Aorta (tissue), 5 donors: ENCODE data around the gene NRIP3. TPM values are rescaled to one million over a fixed set of nuclear protein-coding genes. Genes with fewer than 3 reads are reported as not detected.
A peak's percentile ranks its signal among the peaks of the same experiment; 100 is the strongest.

ENCODE experiments used
- ATAC-seq: fragments of 200-7000 bp; cut with Tn5 transposase; one replicate; pipeline ENCODE4 v1.9.1; 2022; ENCODE audit warnings: moderate library complexity; ENCODE audit not compliant: low FRiP score
- DNase-seq, 2 donors: peaks; one replicate each; pipeline ENCODE4 v3.0.0-alpha.2; 2020
- H3K27ac ChIP-seq, 2 donors: one replicate each; pipeline ENCODE4 v1.5.1; 2013; ENCODE audit warnings: low read length in 2 of 2, mild to moderate bottlenecking in 2 of 2, moderate library complexity in 2 of 2, control low read depth in 1 of 2, inconsistent platforms in 1 of 2, low read depth in 1 of 2
- H3K27me3 ChIP-seq, 2 donors: one replicate each; pipeline ENCODE4 v1.6.1; 2013; ENCODE audit warnings: control low read depth in 1 of 2, low read length in 1 of 2, mild to moderate bottlenecking in 1 of 2, moderate library complexity in 1 of 2; ENCODE audit not compliant: insufficient read depth in 2 of 2, control insufficient read depth in 1 of 2
- H3K36me3 ChIP-seq, 2 donors: one replicate each; pipeline ENCODE4 v1.6.1; 2013; ENCODE audit warnings: control low read depth in 1 of 2, low read length in 1 of 2, mild to moderate bottlenecking in 1 of 2; ENCODE audit not compliant: insufficient read depth in 2 of 2, control insufficient read depth in 1 of 2
- H3K4me1 ChIP-seq, 2 donors: one replicate each; pipeline ENCODE4 v1.6.1; 2013; ENCODE audit warnings: low read length in 2 of 2, control low read depth in 1 of 2, mild to moderate bottlenecking in 1 of 2, moderate library complexity in 1 of 2; ENCODE audit not compliant: insufficient read depth in 2 of 2, control insufficient read depth in 1 of 2
- H3K4me3 ChIP-seq, 2 donors: one replicate each; pipeline ENCODE4 v1.5.1; 2013; ENCODE audit warnings: low read length in 2 of 2, control low read depth in 1 of 2, mild to moderate bottlenecking in 1 of 2
- H3K9me3 ChIP-seq: one replicate; pipeline ENCODE4 v1.6.1; 2013; ENCODE audit warnings: mild to moderate bottlenecking, low read length; ENCODE audit not compliant: control insufficient read depth
- WGBS, 2 donors: extraction: QIAGEN DNeasy Blood & Tissue Kit; methylation state at CpG; one replicate each; pipeline ENCODE4 v1.1.7; 2013; 5-methylcytosine and 5-hydroxymethylcytosine counted together
- intact Hi-C, 2 donors: fragments of 100-400 bp; cut with DNase I; formaldehyde crosslinking; loops; one replicate each; pipeline versions ENCODE4 v1.14.2 to v1.15.0; 2022
- polyA plus RNA-seq, 2 donors: library from polyadenylated mRNA; stranded (reverse); fragments of 200-250 nt; gene quantifications; one replicate each; pipeline ENCODE4 v1.2.3, GENCODE V29; 2013
- total RNA-seq, 2 donors: library from RNA; stranded (reverse); fragmentation: NEBNext Ultra II Directional; extraction: Animal tissue kit (Norgen Biotek cat#: 25700); gene quantifications; one replicate each; pipeline ENCODE4 v1.2.1, GENCODE V29; 2021
- donor health status: healthy with polysubstance abuse.
- donor health status: Bipolar disorder and iron deficiency.
- donor health status: DM: no; HTN: no; CAD: no.
- donor health status: DM: no; HTN: no; CAD: no.
- donor health status: DM: yes; HTN: yes; CAD: no.

Gene NRIP3
- total and polyA plus RNA-seq, 4 donors: 0.63 to 2.6 (median 1.6) TPM

DNA sequence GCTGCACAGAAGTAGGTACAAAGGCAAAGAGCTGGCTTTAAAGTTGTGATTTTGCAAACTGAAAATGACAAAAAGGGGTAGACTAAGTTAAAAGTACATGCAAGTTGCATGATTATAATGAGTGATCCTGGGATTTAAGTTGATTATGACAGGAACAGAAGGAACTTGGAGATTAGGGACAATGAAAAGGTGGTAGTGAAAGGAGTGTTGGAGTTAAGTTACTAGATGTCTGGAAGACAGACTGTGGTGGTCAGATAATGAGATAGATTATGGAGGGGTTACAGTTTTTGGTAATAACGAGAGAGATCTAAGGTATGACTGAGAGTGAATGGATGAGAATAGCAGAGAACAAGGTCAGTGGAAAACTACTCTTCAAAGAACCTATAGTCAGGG lies 31.9 kb downstream of the NRIP3 start:
- H3K4me1 ChIP-seq: no peaks in the 10 kb centered on the region
- no peak overlapping the region for H3K27ac ChIP-seq
- H3K36me3 ChIP-seq: peaks cover 0 to 2% of the 10 kb centered on the region in 2 donors
- no peaks in the 10 kb centered on the region for H3K27me3 ChIP-seq
- WGBS, 2 donors: 55 to 70% methylated on average over 1 of the region's 1 CpG
- no peak overlapping the region for H3K4me3 ChIP-seq
- no peaks in the 10 kb centered on the region for H3K9me3 ChIP-seq
- ATAC-seq (no peak), DNase-seq (no peak)
- intact Hi-C loops: no loop called here

DNA sequence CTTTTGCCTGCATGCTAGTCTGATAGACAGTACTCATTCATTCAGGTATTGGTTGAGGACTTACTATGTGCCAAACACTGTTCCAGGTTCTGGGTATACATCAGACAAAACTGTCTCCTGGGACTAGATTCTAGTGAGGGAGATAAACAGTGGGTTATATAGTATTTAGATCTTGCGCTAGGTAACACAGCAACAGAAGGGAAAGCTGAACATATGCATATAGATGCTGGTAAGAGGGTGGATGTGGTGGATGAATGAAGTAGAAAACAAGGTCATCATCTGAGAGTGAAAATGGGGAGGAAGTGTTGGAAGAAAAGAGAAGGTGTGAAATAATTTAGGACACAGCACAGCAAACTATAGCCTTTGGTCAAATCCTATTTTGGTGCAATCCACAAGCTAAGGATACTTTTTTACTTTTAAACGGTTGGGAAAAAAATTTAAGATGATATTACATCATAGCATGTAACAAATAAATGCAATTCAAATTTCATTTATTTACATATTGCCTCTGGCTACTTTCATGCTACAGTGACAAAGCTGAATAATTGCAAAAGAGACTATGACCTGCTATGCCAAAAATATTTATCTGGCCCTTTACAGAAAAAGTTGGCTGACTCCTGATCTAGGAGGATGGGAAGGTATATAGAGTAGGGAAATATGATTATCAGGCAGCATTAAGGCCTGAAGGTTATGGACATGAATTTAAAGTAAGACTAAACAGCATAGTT lies 32.4 kb downstream of the NRIP3 start:
- ATAC-seq (no peak), DNase-seq (no peak)
- intact Hi-C loops: no loop called here
- Histone ChIP-seq H3K36me3 (peaks cover 0 to 2% of the 10 kb centered on the region in 2 donors), H3K27ac (no peak overlapping the region), H3K9me3 (no peaks in the 10 kb centered on the region), H3K27me3 (no peaks in the 10 kb centered on the region), H3K4me3 (no peak overlapping the region), H3K4me1 (no peaks in the 10 kb centered on the region)
- WGBS, 2 donors: 78 to 82% methylated on average over 2 of the region's 2 CpGs

DNA sequence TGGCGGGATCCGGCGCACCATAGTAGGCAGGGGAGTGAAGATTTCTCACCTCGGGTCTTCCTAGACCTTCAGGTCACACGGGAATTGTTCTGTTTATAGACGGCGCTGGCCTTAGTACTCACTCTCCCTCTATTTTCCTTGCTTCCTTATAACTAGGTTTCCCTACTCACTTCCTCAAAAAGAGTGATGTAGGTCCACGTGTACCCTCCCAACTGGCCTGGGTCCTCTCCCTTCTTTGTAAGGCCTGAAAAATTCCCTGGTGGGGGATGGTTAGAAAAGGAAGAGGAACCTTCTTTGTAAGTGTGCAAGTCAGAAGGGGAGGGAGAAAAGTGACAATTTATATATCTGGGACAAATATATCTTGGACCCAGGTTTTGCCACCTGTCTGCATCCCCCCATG lies 36.6 kb downstream of the NRIP3 start:
- Histone ChIP-seq H3K27me3 (no peaks in the 10 kb centered on the region), H3K9me3 (no peaks in the 10 kb centered on the region), H3K27ac (no peak overlapping the region), H3K4me3 (no peak overlapping the region), H3K36me3 (peaks cover 0 to 2% of the 10 kb centered on the region in 2 donors), H3K4me1 (peaks cover 0 to 5% of the 10 kb centered on the region in 2 donors)
- no peak for DNase-seq
- ATAC-seq: no peak
- 81 to 84% methylated on average over 8 of the region's 8 CpGs for WGBS, 2 donors
- intact Hi-C loops: loop anchor here in 1 of 2 donors (10.0 kb wide), 1 partner anchor 282 kb away; the partner anchor contains the start of genes RPL27A and TRIM66

DNA sequence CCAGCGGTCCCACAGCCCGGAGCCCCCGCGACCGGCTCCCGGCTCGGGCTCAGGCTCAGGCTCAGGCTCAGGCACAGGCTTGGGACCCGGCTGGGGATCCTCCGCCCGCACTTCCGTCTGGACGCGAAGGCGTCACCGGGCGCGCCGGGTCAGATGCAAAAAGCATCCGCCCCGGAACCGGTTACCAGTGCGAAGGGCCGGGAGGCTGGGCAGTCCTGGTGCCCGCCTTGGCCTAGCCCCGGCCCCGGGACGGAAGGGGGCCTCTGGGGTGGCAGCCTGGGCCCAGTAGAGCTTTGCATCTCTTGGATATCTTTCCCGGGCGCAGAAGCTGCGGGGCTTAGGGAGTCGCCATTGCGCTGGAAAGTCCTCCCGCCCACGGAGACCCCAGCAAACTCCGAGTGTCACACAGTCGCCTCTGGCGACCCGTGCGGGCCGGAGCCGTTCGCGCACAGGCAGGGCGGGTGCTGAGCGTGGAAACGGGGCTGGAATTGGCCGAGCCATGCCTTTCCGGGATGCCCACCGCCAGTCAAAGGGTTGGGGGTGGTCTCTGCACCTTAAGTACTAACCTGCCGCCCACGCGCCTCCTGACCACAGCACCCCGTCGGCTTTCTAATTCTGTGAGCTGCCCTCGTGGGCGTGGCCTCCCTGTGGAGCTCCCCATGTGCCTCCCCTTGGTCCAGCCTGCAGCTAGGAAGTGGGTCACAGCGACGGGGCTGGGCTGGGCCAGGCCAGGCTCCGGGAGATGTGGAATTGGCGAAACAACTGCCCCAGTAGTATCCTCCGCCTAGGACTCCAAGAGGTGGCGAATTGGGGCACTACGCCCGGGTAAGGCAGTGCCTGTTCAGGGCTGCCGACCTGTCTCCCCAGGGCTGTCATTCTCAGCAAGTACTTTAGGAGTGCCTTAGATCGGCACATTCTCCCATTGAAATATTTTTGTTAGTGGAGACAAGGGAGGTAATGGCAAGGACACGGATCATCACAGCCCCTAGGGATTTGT lies 39.2 kb downstream of the NRIP3 start, which contains the start of gene TMEM9B:
TSS of gene TMEM9B (minus strand) at position 119 of the 997 bp plus-strand sequence. CDS start 129 bp downstream, outside the sequence.
- H3K4me1 ChIP-seq: peaks cover 0 to 5% of the 10 kb centered on the region in 2 donors
- H3K9me3 ChIP-seq: no peaks in the 10 kb centered on the region
- WGBS, 2 donors: 0% methylated on average over 66 to 67 of the region's 67 CpGs
- ATAC-seq (peak; percentile 97), DNase-seq (peak; percentile 95 to 96)
- peak within 1 kb of the TSS; percentile 83 to 88 for H3K27ac ChIP-seq
- H3K36me3 ChIP-seq: peaks cover 0 to 2% of the 10 kb centered on the region in 2 donors
- peak within 1 kb of the TSS; percentile 38 to 83 for H3K4me3 ChIP-seq
- intact Hi-C loops: loop anchor here (5.0 to 10.0 kb wide), 3 partner anchors 47 to 280 kb away; partner anchors contain the start of genes RPL27A (in 1 of the 2) and TRIM66 (in 1 of the 2)
- no peaks in the 10 kb centered on the region for H3K27me3 ChIP-seq

DNA sequence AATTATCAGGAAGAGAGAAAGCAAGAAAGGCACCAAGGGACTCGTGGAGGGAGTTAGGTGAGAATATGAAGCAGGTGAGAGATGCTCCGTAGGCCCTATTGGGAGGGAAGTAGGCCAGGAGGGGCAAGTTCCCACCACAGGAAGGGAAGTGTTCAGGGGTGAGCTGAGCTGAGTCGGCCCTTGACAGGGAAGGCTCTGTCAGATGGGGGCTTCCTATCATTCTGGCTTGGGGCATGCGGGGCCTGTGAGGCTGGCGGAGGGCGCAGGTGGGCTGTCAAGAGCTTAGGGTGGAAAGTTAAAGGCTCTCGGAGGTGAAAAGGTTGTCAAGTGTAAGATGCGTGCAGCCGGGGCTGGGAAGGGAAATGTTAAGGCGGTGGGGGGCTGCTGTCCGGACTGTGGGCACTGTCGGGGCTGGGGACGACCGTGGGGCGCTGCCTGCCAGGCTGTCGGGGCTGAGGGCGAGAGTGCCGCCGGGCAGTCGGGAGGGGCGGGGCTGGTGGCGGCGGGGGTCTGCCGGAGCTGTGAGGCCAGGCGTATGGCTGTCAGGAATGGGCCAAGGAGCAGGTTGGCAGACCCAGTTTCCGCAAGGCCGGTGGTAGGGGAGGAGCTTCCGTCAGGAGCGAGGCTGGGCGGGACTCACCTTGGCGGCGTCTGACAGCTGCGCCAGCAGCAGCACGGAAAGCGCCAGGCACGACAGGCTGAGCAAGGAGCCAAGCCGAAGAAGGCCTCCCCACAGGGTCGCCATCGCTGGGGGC lies 40.1 kb downstream of the NRIP3 start:
- ATAC-seq (peak; percentile 77), DNase-seq (peak; percentile 83 to 92)
- Histone ChIP-seq H3K27ac (peak overlapping the region; percentile 83 to 88), H3K4me3 (peak overlapping the region; percentile 38 to 83), H3K9me3 (no peaks in the 10 kb centered on the region), H3K27me3 (no peaks in the 10 kb centered on the region), H3K36me3 (peaks cover 0 to 2% of the 10 kb centered on the region in 2 donors), H3K4me1 (peaks cover 0 to 5% of the 10 kb centered on the region in 2 donors)
- WGBS, 2 donors: 1 to 2% methylated on average over 26 to 39 of the region's 39 CpGs
- intact Hi-C loops: loop anchor here (5.0 to 10.0 kb wide), 3 partner anchors 46 to 279 kb away; partner anchors contain the start of genes RPL27A (in 1 of the 2) and TRIM66 (in 1 of the 2)

DNA sequence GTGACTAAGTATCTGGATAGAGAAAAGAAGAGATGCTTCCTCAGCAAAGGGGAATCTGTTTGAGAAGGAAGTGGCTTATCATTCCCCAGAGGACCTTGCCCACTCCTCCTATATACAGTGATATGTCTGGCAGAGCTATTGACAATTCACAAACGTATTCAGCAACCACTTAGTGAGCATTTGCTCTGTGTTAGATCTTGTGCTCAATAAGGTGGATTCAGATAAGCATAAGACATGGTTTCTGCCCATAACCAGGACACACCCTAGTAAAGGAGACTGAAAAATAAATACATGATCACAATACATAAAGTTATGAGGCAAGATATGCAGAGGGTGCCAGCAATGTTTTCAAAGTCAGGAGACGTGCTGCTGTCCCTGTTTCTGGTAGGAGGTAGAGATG lies 41.0 kb downstream of the NRIP3 start:
- intact Hi-C loops: loop anchor here (5.0 to 10.0 kb wide), 3 partner anchors 46 to 278 kb away; partner anchors contain the start of genes RPL27A (in 1 of the 2) and TRIM66 (in 1 of the 2)
- peaks cover 0 to 2% of the 10 kb centered on the region in 2 donors for H3K36me3 ChIP-seq
- 9 to 10% methylated on average over 2 of the region's 2 CpGs for WGBS, 2 donors
- no peak overlapping the region for H3K4me3 ChIP-seq
- no peak for ATAC-seq
- H3K27ac ChIP-seq: peak overlapping the region in 1 of 2 donors; percentile 11
- H3K4me1 ChIP-seq: peaks cover 0 to 5% of the 10 kb centered on the region in 2 donors
- DNase-seq: no peak
- H3K27me3 ChIP-seq: no peaks in the 10 kb centered on the region
- no peaks in the 10 kb centered on the region for H3K9me3 ChIP-seq

DNA sequence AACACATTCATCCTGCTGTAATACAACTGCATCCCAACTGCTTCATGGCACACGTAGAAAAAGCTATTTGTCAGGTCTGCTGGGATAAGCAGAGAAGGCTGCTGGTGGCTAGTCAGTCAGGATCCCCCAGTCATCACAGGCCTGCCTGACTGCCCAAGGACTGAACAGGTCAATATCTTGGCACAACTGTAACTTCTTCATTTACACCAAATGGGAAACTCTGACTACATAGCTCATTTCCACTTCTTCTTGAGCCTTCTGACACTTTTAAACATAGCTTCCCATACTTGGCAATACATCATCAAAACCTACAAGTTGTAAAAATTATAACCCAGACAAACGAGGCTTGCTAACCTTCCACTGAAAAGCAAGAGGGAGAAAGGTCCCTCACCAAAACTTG lies 42.4 kb downstream of the NRIP3 start:
- peaks cover 0 to 5% of the 10 kb centered on the region in 2 donors for H3K4me1 ChIP-seq
- no peak overlapping the region for H3K27ac ChIP-seq
- intact Hi-C loops: loop anchor here (5.0 to 10.0 kb wide), 3 partner anchors 44 to 277 kb away; partner anchors contain the start of genes RPL27A (in 1 of the 2) and TRIM66 (in 1 of the 2)
- ATAC-seq: no peak
- no peak for DNase-seq
- H3K27me3 ChIP-seq: no peaks in the 10 kb centered on the region
- H3K4me3 ChIP-seq: no peak overlapping the region
- no peaks in the 10 kb centered on the region for H3K36me3 ChIP-seq
- WGBS, 2 donors: 44% methylated on average over 2 of the region's 2 CpGs
- no peaks in the 10 kb centered on the region for H3K9me3 ChIP-seq
